PC-9 (cell line): ENCODE measurements around the gene CDK18. TPM values are rescaled to one million over a fixed set of nuclear protein-coding genes. Genes with fewer than 3 reads are reported as not detected.

Source experiments
- BruUV-seq: library from RNA; stranded (reverse); fragments of 400-500 nt; replicated peaks from 2 replicates; lab custom pipeline; 2021; lab: Mats Ljungman, UMichigan
- CTCF ChIA-PET: fragments of 300-600 bp; sonication (Branson Sonifier 250); formaldehyde crosslinking; loops from one replicate; lab custom pipeline; 2022; ENCODE audit warnings: antibody characterized with exemption; lab: Charles Lee
- POLR2A ChIA-PET: fragments of 300-600 bp; sonication (Branson Sonifier 250); formaldehyde crosslinking; loops from one replicate; lab custom pipeline; 2022; ENCODE audit warnings: antibody characterized with exemption; ENCODE audit not compliant: unreplicated experiment; lab: Charles Lee
- DNase-seq, 2 experiments: peaks; one replicate each; pipeline versions ENCODE4 v3.0.0 to v3.0.0-alpha.2; 2015 to 2022; ENCODE audit warnings: mixed read lengths in 1 of 2
- H2AFZ ChIP-seq: fragments of 200-600 bp; sonication (generic); 2 replicates; pipeline ENCODE4 v1.8.1; 2017; ENCODE audit warnings: antibody characterized with exemption
- H3F3A ChIP-seq: fragments of 200-600 bp; sonication (generic); 2 replicates; pipeline ENCODE4 v1.8.1; 2017; ENCODE audit warnings: antibody characterized with exemption, mild to moderate bottlenecking, low read depth; ENCODE audit not compliant: insufficient read depth
- H3K27ac ChIP-seq: fragments of 200-600 bp; sonication (generic); 2 replicates; pipeline ENCODE4 v1.6.1; 2016; ENCODE audit warnings: mixed run types
- H3K27me3 ChIP-seq: fragments of 200-600 bp; sonication (generic); 2 replicates; pipeline ENCODE4 v1.6.1; 2016; ENCODE audit warnings: low read depth, mixed run types; ENCODE audit not compliant: insufficient read depth
- H3K36me3 ChIP-seq: fragments of 200-600 bp; sonication (generic); 2 replicates; pipeline ENCODE4 v1.6.1; 2016; ENCODE audit warnings: low read depth, mixed run types
- H3K4me1 ChIP-seq: fragments of 200-600 bp; sonication (generic); replicated peaks from 2 replicates; pipeline ENCODE4 v1.6.1; 2016; ENCODE audit warnings: mixed run types; ENCODE audit not compliant: insufficient read depth
- H3K4me2 ChIP-seq: fragments of 200-600 bp; sonication (generic); 2 replicates; pipeline ENCODE4 v1.6.1; 2017; ENCODE audit warnings: mixed run types
- H3K4me3 ChIP-seq: fragments of 200-600 bp; sonication (generic); 2 replicates; pipeline ENCODE4 v1.6.1; 2016; ENCODE audit warnings: mixed run types
- H3K79me2 ChIP-seq: fragments of 200-600 bp; sonication (generic); 2 replicates; pipeline ENCODE4 v1.6.1; 2017; ENCODE audit warnings: low read depth, mixed run types
- H3K9me2 ChIP-seq: fragments of 200-600 bp; sonication (generic); 2 replicates; pipeline ENCODE4 v1.8.1; 2017; ENCODE audit warnings: mild to moderate bottlenecking; ENCODE audit not compliant: insufficient read depth
- H3K9me3 ChIP-seq: fragments of 200-600 bp; sonication (generic); 2 replicates; pipeline ENCODE4 v1.8.1; 2016; ENCODE audit warnings: low read depth; ENCODE audit not compliant: insufficient read depth
- H4K20me1 ChIP-seq: fragments of 200-600 bp; sonication (generic); 2 replicates; pipeline ENCODE4 v1.8.1; 2017; ENCODE audit not compliant: insufficient read depth
- CTCF ChIP-seq: fragments of 200-600 bp; sonication (generic); conservative IDR thresholded peaks from 2 replicates; pipeline ENCODE4 v1.6.1; 2017; ENCODE audit warnings: mixed run types, antibody characterized with exemption, mild to moderate bottlenecking, moderate library complexity
- EZH2 ChIP-seq: fragments of 200-600 bp; sonication (generic); IDR thresholded peaks from 2 replicates; pipeline ENCODE4 v1.8.0; 2017; ENCODE audit warnings: antibody characterized with exemption, low read depth
- intact Hi-C: fragments of 100-400 bp; cut with micrococcal nuclease; formaldehyde crosslinking; loops from one replicate; pipeline ENCODE4 v1.10.0; 2022; ENCODE audit not compliant: unreplicated experiment
- total RNA-seq: library from RNA; stranded (reverse); gene quantifications from 2 replicates; pipeline ENCODE4 v1.2.3, GENCODE V29; 2021

The CDK18 gene
- total RNA-seq, 1 experiment from 2014 or later = 35.3 TPM

- H3K27ac ChIP-seq = no peak overlapping the region
- H4K20me1 ChIP-seq = no peaks in the 10 kb centered on the region
- H3K9me3 ChIP-seq = no peaks in the 10 kb centered on the region
- H2AFZ ChIP-seq = no peak overlapping the region
- H3K36me3 ChIP-seq = no peaks in the 10 kb centered on the region
- H3K27me3 ChIP-seq = no peaks in the 10 kb centered on the region
- CTCF ChIA-PET = interaction anchor here (0.8 kb wide), 1 partner anchor 42 kb away, joined by 3 read pairs; no protein-coding TSS in a partner anchor
- peaks cover 4% of the 10 kb centered on the region for H3F3A ChIP-seq
- H3K4me1 ChIP-seq = peaks cover 4% of the 10 kb centered on the region
- no peak for DNase-seq
- H3K9me2 ChIP-seq = no peaks in the 10 kb centered on the region
- POLR2A ChIA-PET = no interaction called here
- no peak overlapping the region for H3K4me3 ChIP-seq
- BruUV-seq = no TSS peak
- TF ChIP-seq CTCF (no peak), EZH2 (no peak)
- H3K4me2 ChIP-seq = no peak overlapping the region
- no peaks in the 10 kb centered on the region for H3K79me2 ChIP-seq
- intact Hi-C loops = no loop called here
These were observed 21.1 kb upstream of the CDK18 start for GRCh38 chr1:205483372-205483771.

GRCh38 chr1:205484985-205485967 lies 19.2 kb upstream of the CDK18 start:
- Histone ChIP-seq H3K4me1 (no peaks in the 10 kb centered on the region), H2AFZ (no peak overlapping the region), H3K9me2 (no peaks in the 10 kb centered on the region), H3K4me2 (no peak overlapping the region), H3K9me3 (no peaks in the 10 kb centered on the region), H3K27me3 (no peaks in the 10 kb centered on the region), H3K36me3 (no peaks in the 10 kb centered on the region), H3K27ac (no peak overlapping the region), H3K4me3 (no peak overlapping the region), H4K20me1 (no peaks in the 10 kb centered on the region), H3K79me2 (no peaks in the 10 kb centered on the region), H3F3A (no peaks in the 10 kb centered on the region)
- DNase-seq = peak; percentile 73 to 74
- TF ChIP-seq CTCF (peak; percentile 97), EZH2 (no peak)
- CTCF ChIA-PET = interaction anchor here (0.7 to 2.4 kb wide), 20 partner anchors 27 to 1321 kb away, joined by 3 to 24 read pairs (median 5); no protein-coding TSS in a partner anchor
- intact Hi-C loops = loop anchor here (1.0 kb wide), 4 partner anchors 62 to 212 kb away; no protein-coding TSS in a partner anchor
- no TSS peak for BruUV-seq
- POLR2A ChIA-PET = no interaction called here

GRCh38 chr1:205486258-205486657 lies 18.2 kb upstream of the CDK18 start:
- no TSS peak for BruUV-seq
- DNase-seq = no peak
- ChIA-PET CTCF (interaction anchor here (0.9 to 2.0 kb wide), 8 partner anchors 36 to 215 kb away, joined by 3 to 24 read pairs (median 4); no protein-coding TSS in a partner anchor), POLR2A (no interaction called here)
- no peak overlapping the region for H3K4me2 ChIP-seq
- no peak overlapping the region for H2AFZ ChIP-seq
- TF ChIP-seq CTCF = no peak
- H3F3A ChIP-seq = no peaks in the 10 kb centered on the region
- H3K79me2 ChIP-seq = no peaks in the 10 kb centered on the region
- no peaks in the 10 kb centered on the region for H3K9me2 ChIP-seq
- no peak overlapping the region for H3K27ac ChIP-seq
- intact Hi-C loops = no loop called here
- no peaks in the 10 kb centered on the region for H3K36me3 ChIP-seq
- H3K27me3 ChIP-seq = no peaks in the 10 kb centered on the region
- no peaks in the 10 kb centered on the region for H3K4me1 ChIP-seq
- no peak overlapping the region for H3K4me3 ChIP-seq
- no peaks in the 10 kb centered on the region for H3K9me3 ChIP-seq
- H4K20me1 ChIP-seq = no peaks in the 10 kb centered on the region
